HEK293 (cell line): ENCODE results near the gene ARHGAP28.
A peak's percentile ranks its signal among the peaks of the same experiment; 100 is the strongest.

Experiments
- CTCF ChIA-PET: fragments of 350-600 bp; formaldehyde crosslinking; extraction: SDS; loops from one replicate; lab custom pipeline; 2021; ENCODE audit warnings: antibody characterized with exemption; lab: Yijun Ruan, JAX
- POLR2A ChIA-PET: fragments of 300-600 bp; formaldehyde crosslinking; extraction: SDS; loops from one replicate; lab custom pipeline; 2020; ENCODE audit warnings: antibody characterized with exemption, inconsistent platforms; lab: Yijun Ruan, JAX
- H3K27ac ChIP-seq: fragments of 200-500 bp; sonication (Bioruptor generic); 2 replicates; pipeline ENCODE4 v1.5.1; 2014; ENCODE audit warnings: low read depth, low read length, control low read depth, inconsistent platforms; ENCODE audit errors: extremely low read depth
- H3K36me3 ChIP-seq, 2 experiments: fragments of 200-500 bp in 1 of 2; sonication (Bioruptor generic) in 1 of 2; 1 replicate in 1 of 2; 2 replicates in 1 of 2; pipeline ENCODE4 v1.5.1; 2014 to 2017; ENCODE audit warnings: inconsistent platforms in 2 of 2, low read length in 2 of 2; ENCODE audit not compliant: control insufficient read depth in 2 of 2, insufficient read depth in 1 of 2
- H3K4me1 ChIP-seq: fragments of 200-500 bp; sonication (Bioruptor generic); 2 replicates; pipeline ENCODE4 v1.5.1; 2014; ENCODE audit warnings: mild to moderate bottlenecking, low read length, inconsistent platforms; ENCODE audit not compliant: control insufficient read depth, insufficient read depth
- H3K4me3 ChIP-seq: 2 replicates; pipeline ENCODE4 v1.5.1; 2011; ENCODE audit warnings: low read depth, mild to moderate bottlenecking, control low read depth, low read length, moderate library complexity
- H3K9me3 ChIP-seq: fragments of 200-500 bp; sonication (Bioruptor generic); 2 replicates; pipeline ENCODE4 v1.5.1; 2014; ENCODE audit warnings: low read depth, low read length, inconsistent platforms; ENCODE audit not compliant: control insufficient read depth, insufficient read depth
- GLIS2 ChIP-seq: fragments of 450-650 bp; formaldehyde crosslinking; IDR thresholded peaks from 2 replicates; pipeline ENCODE4 v1.5.1; 2016; ENCODE audit warnings: missing biosample characterization, missing genetic modification characterization
- KLF10 ChIP-seq: fragments of 450-650 bp; IDR thresholded peaks from 2 replicates; pipeline ENCODE4 v1.5.1; 2018; ENCODE audit warnings: missing biosample characterization, mild to moderate bottlenecking, missing genetic modification characterization
- KLF7 ChIP-seq: fragments of 450-650 bp; formaldehyde crosslinking; IDR thresholded peaks from 2 replicates; pipeline ENCODE4 v1.5.1; 2016; ENCODE audit warnings: missing biosample characterization, missing genetic modification characterization, borderline replicate concordance
- PRDM10 ChIP-seq: fragments of 450-650 bp; formaldehyde crosslinking; IDR thresholded peaks from 2 replicates; pipeline ENCODE4 v1.5.1; 2016; ENCODE audit warnings: missing biosample characterization, missing genetic modification characterization
- SP2 ChIP-seq: fragments of 450-650 bp; formaldehyde crosslinking; IDR thresholded peaks from 2 replicates; pipeline ENCODE4 v1.5.1; 2016; ENCODE audit warnings: missing biosample characterization, missing genetic modification characterization
- ZBTB44 ChIP-seq: fragments of 450-650 bp; IDR thresholded peaks from 2 replicates; pipeline ENCODE4 v1.5.1; 2018; ENCODE audit warnings: missing biosample characterization, mild to moderate bottlenecking, missing genetic modification characterization
- ZFP37 ChIP-seq: fragments of 450-650 bp; formaldehyde crosslinking; IDR thresholded peaks from 2 replicates; pipeline ENCODE4 v1.5.1; 2016; ENCODE audit warnings: missing biosample characterization, missing genetic modification characterization
- ZNF146 ChIP-seq: fragments of 450-650 bp; formaldehyde crosslinking; IDR thresholded peaks from 2 replicates; pipeline ENCODE4 v1.5.1; 2016; ENCODE audit warnings: missing biosample characterization, missing genetic modification characterization
- ZNF157 ChIP-seq: fragments of 450-650 bp; formaldehyde crosslinking; IDR thresholded peaks from 2 replicates; pipeline ENCODE4 v1.5.1; 2016; ENCODE audit warnings: missing biosample characterization, missing genetic modification characterization
- ZNF16 ChIP-seq: fragments of 450-650 bp; formaldehyde crosslinking; IDR thresholded peaks from 2 replicates; pipeline ENCODE4 v1.5.1; 2016; ENCODE audit warnings: low read depth, missing biosample characterization, missing genetic modification characterization
- ZNF169 ChIP-seq: fragments of 450-650 bp; formaldehyde crosslinking; IDR thresholded peaks from 2 replicates; pipeline ENCODE4 v1.5.1; 2016; ENCODE audit warnings: missing biosample characterization, missing genetic modification characterization
- ZNF202 ChIP-seq: fragments of 450-650 bp; formaldehyde crosslinking; IDR thresholded peaks from 2 replicates; pipeline ENCODE4 v1.5.1; 2016; ENCODE audit warnings: missing biosample characterization, missing genetic modification characterization, borderline replicate concordance
- ZNF214 ChIP-seq: fragments of 450-650 bp; formaldehyde crosslinking; IDR thresholded peaks from 2 replicates; pipeline ENCODE4 v1.5.1; 2017; ENCODE audit warnings: missing biosample characterization, mild to moderate bottlenecking, missing genetic modification characterization, borderline replicate concordance
- ZNF335 ChIP-seq: fragments of 450-650 bp; formaldehyde crosslinking; conservative IDR thresholded peaks from 2 replicates; pipeline ENCODE4 v1.5.1; 2016; ENCODE audit warnings: missing biosample characterization, missing genetic modification characterization
- ZNF48 ChIP-seq: fragments of 450-650 bp; formaldehyde crosslinking; IDR thresholded peaks from 2 replicates; pipeline ENCODE4 v1.5.1; 2016; ENCODE audit warnings: missing biosample characterization, missing genetic modification characterization
- ZNF510 ChIP-seq: fragments of 450-650 bp; formaldehyde crosslinking; IDR thresholded peaks from 2 replicates; pipeline ENCODE4 v1.5.1; 2018; ENCODE audit warnings: mild to moderate bottlenecking, missing genetic modification characterization, missing biosample characterization; ENCODE audit not compliant: insufficient replicate concordance
- ZNF549 ChIP-seq: fragments of 450-650 bp; IDR thresholded peaks from 2 replicates; pipeline ENCODE4 v1.5.1; 2018; ENCODE audit warnings: missing biosample characterization, missing genetic modification characterization, mild to moderate bottlenecking, inconsistent platforms, moderate library complexity
- ZNF621 ChIP-seq: fragments of 450-650 bp; formaldehyde crosslinking; IDR thresholded peaks from 2 replicates; pipeline ENCODE4 v1.5.1; 2017; ENCODE audit warnings: missing biosample characterization, missing genetic modification characterization
- ZSCAN16 ChIP-seq: fragments of 450-650 bp; formaldehyde crosslinking; IDR thresholded peaks from 2 replicates; pipeline ENCODE4 v1.5.1; 2016; ENCODE audit warnings: missing biosample characterization, missing genetic modification characterization
- TF ChIP-seq, protein P1 (sequence below): fragments of 450-650 bp; formaldehyde crosslinking; IDR thresholded peaks from 2 replicates; pipeline ENCODE4 v1.5.1; 2016; ENCODE audit warnings: missing biosample characterization, missing genetic modification characterization
- TF ChIP-seq, protein P2 (sequence below): fragments of 450-650 bp; formaldehyde crosslinking; IDR thresholded peaks from 2 replicates; pipeline ENCODE4 v1.5.1; 2017; ENCODE audit warnings: missing biosample characterization, missing genetic modification characterization

Gene ARHGAP28

GRCh38 chr18:6781142-6781714, 51.7 kb downstream of the ARHGAP28 start (continued):
- TF ChIP-seq PRDM10 (tag by site-specific recombination), result peak; percentile 10; the same call in 1 of the 2 replicates
- no peak for TF ChIP-seq ZNF214 (tag by site-specific recombination)
- TF ChIP-seq ZNF157 (tag by site-specific recombination), result no peak
- TF ChIP-seq ZNF510 (tag by site-specific recombination), result no peak
- TF ChIP-seq, protein P1, sequence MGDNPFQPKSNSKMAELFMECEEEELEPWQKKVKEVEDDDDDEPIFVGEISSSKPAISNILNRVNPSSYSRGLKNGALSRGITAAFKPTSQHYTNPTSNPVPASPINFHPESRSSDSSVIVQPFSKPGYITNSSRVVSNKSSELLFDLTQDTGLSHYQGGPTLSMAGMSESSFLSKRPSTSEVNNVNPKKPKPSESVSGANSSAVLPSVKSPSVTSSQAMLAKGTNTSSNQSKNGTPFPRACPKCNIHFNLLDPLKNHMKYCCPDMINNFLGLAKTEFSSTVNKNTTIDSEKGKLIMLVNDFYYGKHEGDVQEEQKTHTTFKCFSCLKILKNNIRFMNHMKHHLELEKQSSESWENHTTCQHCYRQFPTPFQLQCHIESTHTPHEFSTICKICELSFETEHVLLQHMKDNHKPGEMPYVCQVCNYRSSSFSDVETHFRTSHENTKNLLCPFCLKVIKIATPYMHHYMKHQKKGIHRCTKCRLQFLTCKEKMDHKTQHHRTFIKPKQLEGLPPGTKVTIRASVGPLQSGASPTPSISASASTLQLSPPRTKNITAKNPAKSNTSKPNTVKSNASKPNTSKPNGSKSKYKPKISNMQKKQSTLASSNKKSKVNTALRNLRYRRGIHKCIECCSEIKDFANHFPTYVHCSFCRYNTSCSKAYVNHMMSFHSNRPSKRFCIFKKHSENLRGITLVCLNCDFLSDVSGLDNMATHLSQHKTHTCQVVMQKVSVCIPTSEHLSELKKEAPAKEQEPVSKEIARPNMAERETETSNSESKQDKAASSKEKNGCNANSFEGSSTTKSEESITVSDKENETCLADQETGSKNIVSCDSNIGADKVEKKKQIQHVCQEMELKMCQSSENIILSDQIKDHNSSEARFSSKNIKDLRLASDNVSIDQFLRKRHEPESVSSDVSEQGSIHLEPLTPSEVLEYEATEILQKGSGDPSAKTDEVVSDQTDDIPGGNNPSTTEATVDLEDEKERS (tag by site-specific recombination), result no peak
- TF ChIP-seq ZNF16, result no peak
- TF ChIP-seq ZNF202 (tag by site-specific recombination), result no peak
- no peak for TF ChIP-seq ZNF169 (tag by site-specific recombination)

GRCh38 chr18:6781796-6782195, 52.3 kb downstream of the ARHGAP28 start:
- ChIA-PET CTCF (interaction anchor here (0.5 to 0.9 kb wide), 3 partner anchors 104 to 281 kb away, joined by 3 to 7 read pairs (median 4); no protein-coding TSS in a partner anchor), POLR2A (interaction anchor here (0.6 kb wide), 2 partner anchors 225 to 1089 kb away, joined by 3 to 7 read pairs; no protein-coding TSS in a partner anchor)
- H3K4me1 ChIP-seq, result peaks cover 17% of the 10 kb centered on the region
- H3K4me3 ChIP-seq, result no peak overlapping the region
- no peaks in the 10 kb centered on the region for H3K36me3 ChIP-seq
- no peaks in the 10 kb centered on the region for H3K9me3 ChIP-seq
- peak overlapping the region; percentile 48; the same call in 1 of the 2 replicates for H3K27ac ChIP-seq
- TF ChIP-seq ZNF146 (tag by site-specific recombination) (no peak), KLF7 (tag by site-specific recombination) (no peak), SP2 (tag by site-specific recombination) (no peak), GLIS2 (no peak), ZSCAN16 (tag by site-specific recombination) (no peak), KLF10 (no peak), ZNF48 (tag by site-specific recombination) (no peak), ZNF335 (tag by site-specific recombination) (peak; percentile 14; the same call in 1 of the 2 replicates), ZNF549 (tag by site-specific recombination) (no peak), ZNF621 (tag by site-specific recombination) (no peak), ZBTB44 (tag by site-specific recombination) (no peak), PRDM10 (tag by site-specific recombination) (peak; percentile 80), ZFP37 (tag by site-specific recombination) (no peak)
- TF ChIP-seq, protein P2, sequence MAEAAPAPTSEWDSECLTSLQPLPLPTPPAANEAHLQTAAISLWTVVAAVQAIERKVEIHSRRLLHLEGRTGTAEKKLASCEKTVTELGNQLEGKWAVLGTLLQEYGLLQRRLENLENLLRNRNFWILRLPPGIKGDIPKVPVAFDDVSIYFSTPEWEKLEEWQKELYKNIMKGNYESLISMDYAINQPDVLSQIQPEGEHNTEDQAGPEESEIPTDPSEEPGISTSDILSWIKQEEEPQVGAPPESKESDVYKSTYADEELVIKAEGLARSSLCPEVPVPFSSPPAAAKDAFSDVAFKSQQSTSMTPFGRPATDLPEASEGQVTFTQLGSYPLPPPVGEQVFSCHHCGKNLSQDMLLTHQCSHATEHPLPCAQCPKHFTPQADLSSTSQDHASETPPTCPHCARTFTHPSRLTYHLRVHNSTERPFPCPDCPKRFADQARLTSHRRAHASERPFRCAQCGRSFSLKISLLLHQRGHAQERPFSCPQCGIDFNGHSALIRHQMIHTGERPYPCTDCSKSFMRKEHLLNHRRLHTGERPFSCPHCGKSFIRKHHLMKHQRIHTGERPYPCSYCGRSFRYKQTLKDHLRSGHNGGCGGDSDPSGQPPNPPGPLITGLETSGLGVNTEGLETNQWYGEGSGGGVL (tag by site-specific recombination), result 0 out of 2 replicates have a peak, but pooled peaks have one; percentile 14
